Measurements from ENCODE around the gene PARP4.
"Not testable (repeated sequence)": the region's sequence is repeated elsewhere in the genome, so short reads cannot be mapped to it uniquely, and the experiment has no call there.

Gene PARP4

DNA sequence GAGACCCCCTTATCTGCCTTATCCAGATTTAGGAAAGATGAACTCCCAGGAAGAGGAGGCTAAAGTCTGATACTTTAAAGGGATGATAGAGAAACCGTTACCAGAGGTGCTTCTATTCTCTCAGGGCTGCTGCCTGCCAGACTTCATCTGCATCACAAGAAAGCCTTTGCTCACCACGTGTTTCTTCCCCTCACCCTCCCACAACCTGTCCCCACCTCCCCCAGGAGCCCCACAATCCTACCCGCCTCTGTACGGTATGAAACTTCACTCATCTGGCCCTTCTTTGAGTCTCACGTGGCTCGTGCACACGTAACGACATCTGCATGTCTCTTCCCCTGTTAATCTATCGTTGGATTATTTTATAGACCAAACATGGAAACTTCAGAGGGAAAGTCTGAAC lies 67.7 kb downstream of the PARP4 start:
- DNase-seq (ENCODE audit: low read depth), result not testable (repeated sequence)

DNA sequence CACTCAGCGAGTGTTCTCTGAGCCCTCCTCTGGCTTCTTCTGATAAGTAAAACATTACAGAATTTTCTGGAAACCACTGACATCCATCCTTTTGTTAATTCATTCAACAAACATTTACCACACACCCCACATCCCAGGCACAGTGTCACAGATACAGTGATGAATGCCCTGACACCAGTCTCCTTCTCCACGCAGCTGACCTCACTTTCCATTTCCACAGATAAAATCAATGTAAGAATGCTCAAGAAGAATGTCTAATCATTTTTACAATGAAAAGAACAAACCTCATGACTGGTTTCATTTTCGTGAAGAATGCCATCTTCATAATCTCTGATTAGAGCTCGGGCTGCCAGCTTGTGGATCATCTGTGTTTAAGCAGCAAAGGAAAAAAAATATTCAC lies 69.2 kb downstream of the PARP4 start:
- no peak for DNase-seq (ENCODE audit: low read depth)

DNA sequence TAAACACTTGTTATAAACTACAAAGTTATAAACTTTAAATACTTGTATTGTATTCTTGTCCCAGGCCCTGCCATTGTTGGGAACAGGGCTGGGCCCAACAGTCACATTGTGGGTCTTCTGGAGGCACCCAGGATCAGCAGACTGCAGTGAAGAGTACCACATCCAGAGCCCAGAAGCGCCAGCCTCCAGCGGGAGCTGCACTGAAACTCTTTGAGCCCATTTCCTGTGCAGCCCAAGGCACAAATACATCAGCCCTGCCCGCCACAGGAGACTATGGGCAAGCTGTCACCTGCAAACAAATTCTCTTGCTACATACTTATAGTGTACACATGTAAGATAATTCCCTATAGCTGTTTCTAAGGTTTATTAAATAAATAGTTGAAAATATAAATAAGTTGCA lies 86.5 kb downstream of the PARP4 start:
- DNase-seq (ENCODE audit: low read depth), result not testable (repeated sequence)

DNA sequence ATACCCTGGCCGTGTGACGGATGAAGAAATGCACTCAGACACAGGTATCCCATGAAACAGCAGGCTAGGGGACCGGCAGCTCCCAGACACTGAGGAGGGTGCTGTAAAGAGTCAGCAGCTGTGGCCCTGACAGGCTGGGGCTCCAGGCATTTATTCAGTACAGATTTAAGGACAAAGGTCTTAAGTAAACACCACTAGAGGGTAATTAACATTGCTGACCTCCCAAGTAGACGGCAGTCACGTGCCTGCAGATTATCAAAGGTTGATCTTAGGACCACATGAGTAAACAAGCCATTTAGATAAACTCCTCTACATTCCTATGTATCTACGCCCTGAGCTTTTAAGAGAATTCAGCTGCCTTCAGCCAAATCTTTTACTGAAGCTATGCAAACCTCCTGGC lies 92.9 kb downstream of the PARP4 start:
- not testable (repeated sequence) for DNase-seq (ENCODE audit: low read depth)

DNA sequence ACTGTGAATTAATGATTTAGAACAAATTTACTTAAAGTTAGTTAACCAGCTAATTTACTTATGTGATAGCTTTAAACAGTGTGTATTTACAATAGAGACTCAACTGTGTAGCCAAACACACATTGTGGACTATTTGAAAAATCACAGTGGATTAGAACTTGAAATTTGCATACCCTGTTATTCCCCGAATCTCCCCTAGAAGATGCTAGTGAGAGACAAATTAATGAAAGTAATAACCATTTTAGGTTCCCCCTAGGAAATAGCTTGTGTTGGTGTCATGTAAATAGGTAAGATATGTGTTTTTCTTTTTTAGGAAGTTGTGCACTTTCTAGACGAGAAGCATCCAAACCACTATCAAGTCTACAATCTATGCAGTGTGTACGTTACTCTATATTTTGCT lies 104.7 kb downstream of the PARP4 start:
- no peak for DNase-seq (ENCODE audit: low read depth)

DNA sequence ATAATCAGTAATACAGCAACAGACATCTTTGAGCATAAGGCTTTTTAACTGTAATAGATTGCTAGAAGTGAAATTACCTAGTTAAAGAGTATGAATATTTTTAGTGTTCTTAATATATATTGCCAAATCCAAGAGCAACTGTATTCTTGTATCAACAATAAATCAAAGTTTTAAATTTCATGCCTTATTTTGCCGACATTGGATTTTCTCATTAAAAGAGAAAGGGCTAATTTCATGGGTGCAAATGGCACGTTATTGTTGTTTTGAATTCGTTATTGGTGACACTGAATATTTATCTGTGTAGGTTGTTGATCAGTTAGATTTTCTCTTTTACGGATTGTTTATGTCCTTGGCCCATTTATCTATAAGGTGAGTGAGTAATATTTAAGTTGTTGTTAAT lies 106.1 kb downstream of the PARP4 start:
- no peak for DNase-seq (ENCODE audit: low read depth)

DNA sequence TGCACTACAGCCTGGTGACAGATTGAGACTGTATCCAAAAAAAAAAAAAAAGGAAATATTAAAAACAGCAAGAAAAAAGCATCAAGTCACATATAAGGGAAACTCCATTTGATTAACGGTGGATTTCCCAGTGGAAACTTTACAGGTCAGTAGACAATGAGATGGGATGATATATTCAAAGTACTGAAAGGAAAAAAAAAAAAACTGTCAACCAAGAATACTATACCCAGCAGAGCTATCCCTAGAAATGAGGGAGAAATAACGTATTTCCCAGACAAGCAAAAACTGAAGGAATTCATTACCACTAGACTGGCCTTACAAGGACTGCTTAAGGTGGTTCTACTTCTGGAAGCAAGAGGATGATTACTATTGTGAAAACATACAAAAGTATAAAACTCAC lies 115.8 kb downstream of the PARP4 start:
- no peak for DNase-seq (ENCODE audit: low read depth)

DNA sequence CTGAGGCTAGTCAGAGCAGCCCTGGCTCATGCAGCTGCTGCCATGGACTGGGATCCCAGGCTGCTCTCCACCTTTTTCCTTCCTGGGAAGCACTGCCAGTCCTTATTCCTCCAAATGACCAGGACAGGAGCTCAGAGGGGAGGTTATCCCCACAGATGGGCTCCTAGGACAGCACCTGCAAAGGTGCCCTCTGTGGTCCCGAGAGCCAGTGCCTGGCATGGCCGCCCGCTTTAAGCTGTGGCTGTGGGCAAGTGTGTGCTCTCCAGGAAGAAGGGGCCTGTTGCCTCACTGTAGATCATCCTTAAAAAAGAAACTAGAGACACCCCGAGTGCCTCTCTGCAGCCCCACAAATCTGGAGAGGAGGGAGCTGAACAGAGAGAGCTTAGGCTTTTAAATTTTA lies 119.6 kb downstream of the PARP4 start:
- DNase-seq (ENCODE audit: low read depth), result no peak

DNA sequence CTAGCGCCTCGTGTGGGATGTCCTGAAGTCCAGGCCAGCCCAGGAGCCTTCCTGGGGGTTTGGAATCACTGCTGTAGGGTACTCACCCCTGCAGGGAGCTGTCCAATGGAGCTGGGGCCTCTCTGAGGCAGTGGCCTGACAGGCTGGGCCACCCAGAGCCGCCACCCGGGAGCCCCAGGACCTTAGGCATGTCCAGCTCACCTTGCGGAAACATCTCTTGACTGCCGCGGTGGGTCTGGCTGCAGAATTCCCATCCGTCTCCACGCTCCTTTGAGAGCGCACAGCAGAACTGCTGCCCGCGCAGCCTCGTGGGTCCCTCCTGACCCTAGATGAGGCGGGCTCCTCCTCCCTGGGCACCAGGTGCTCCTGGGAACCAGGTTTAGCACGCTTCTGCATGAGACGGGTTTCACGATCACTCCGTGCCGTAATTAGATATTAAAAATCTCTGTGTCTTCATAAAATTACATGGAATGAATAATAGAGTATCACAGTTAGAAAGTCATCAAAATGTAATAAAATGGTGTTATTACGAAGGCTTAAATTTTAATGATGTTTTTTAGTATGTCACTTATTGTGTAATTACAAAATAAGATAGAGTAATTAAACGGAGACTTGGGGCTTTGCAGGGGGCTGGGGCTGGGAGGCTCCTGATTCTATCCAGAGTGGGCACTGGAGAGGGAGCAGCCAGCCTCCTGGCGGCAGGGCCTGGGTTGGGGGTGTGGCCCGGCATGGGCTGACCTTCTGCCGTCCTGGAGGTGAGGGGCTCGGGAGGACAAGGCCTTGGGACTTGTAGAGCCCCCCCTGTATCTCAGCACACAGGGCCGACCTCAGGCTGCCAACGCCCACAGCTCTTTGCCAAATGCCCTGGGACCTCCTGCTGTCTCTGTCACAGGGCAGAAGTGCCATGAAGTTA lies 120.6 kb downstream of the PARP4 start:
- not testable (repeated sequence) for DNase-seq (ENCODE audit: low read depth)

DNA sequence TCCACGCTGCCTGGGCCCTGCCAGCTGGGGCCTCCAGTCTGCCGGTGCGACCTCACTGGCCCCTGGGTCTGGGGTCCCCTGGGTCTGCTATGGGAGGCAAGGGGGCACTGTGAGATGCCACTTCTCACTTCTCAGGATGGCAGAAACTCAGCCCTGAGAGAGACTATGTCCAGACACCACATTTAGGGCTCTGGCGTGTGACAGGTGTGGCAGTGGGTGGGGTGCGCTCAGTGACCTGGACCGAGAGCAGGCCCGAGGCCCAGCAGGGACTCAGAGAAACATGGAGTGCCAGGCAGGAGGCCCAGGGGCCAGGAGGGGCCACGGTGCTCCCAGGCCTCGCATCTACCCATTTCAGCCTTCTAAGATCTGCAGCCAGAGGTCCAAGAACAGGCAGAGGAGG lies 121.8 kb downstream of the PARP4 start:
- DNase-seq (ENCODE audit: low read depth), result not testable (repeated sequence)

DNA sequence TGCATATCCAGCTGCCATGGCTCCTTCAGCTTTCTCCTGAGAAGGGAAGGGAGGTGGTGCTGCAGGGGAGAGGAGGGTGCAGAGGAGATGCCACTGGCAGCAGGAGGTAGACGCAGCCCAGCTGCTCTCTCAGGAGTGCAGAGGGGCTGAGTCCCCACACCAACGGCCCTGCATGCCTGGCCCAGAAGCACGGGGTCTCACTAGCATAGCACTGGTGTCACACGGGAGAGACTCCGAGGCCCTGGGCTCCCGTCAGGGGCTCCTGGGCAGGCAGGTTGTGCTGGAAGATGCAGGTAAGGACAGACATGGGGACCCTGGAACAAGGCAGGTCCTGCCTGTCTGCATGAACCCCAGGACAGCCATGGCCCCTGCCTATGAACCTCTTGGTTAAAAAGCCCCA lies 123.1 kb downstream of the PARP4 start:
- no peak for DNase-seq (ENCODE audit: low read depth)

DNA sequence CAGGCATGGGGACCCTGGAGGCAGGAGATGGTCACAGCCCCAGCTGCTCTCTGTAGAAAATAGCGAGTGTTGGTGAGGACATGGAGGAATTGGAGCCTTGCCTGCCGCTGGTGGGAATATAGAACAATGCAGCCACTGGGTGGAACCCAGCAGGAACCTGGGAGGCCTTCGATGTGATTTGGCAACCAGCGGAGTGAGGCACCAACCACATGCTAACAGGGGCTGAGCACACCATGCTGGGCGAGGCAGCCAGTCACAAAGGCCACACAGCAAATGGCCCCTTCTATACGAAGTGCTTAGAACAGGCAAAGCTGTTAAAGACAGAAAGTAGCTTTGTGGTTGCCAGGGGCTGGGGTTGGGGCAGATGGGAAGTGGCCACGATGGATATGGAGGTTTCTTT lies 123.8 kb downstream of the PARP4 start:
- DNase-seq (ENCODE audit: low read depth), result not testable (repeated sequence)

DNA sequence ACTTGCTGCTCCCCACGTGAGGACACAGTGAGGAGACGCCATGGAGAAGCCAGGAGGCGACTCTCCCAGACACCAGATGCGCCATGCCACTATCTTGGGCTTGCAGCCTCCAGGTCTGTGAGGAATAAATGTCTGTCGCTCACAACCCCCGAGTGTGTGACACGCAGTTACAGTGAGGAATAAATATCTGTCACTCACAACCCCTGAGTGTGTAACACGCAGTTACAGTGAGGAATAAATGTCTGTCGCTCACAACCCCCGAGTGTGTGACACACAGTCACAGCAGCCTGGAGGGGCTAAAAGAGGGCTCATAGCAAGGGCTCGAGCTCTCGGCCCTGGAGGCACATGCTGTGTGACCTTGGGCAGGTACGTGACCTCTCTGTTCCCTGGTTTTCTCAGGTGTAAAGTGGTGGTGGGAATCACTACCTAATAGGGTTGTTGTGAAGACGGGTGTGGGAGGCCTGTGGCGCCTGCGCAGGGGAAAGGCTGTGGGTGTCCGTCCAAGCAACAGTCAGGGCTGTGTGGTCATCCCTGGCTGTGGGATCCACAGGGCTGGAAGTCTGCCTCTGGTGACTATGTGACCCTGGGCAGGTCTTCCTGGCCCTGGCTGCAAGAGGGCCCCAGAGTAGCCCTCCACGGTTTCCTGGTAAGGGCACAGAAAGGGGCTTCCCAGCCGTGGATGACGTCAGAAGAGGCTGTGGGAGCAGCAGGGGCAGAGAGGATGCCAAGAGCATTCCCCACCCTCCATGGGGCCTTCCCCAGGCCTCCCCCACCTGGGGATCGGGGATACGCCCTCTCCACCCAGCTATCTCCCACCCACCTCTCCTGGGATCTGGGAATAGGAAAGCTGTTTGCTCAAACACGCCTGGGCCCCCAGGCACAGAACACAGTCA lies 125.5 kb downstream of the PARP4 start:
- no peak for DNase-seq (ENCODE audit: low read depth)

DNA sequence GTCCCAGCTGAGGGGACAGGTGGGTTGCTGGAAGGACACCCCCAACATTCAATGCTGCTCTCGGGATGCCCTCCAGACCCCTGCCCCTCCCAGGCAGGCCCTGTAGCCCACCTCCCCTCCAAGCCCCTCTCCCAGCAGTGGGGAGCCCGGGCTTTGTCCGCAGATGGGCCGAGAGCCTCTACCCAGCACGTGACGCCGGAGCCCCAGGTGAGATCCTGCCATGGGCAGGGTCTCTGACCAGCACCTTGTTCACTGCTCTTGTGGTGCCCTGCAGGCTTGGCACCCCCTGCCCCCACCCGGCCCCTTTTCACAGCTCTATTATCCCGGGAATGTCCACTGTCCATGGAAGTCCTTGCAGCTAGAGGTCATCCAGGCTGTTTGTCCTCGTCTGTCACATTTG lies 126.7 kb downstream of the PARP4 start:
- no peak for DNase-seq (ENCODE audit: low read depth)

DNA sequence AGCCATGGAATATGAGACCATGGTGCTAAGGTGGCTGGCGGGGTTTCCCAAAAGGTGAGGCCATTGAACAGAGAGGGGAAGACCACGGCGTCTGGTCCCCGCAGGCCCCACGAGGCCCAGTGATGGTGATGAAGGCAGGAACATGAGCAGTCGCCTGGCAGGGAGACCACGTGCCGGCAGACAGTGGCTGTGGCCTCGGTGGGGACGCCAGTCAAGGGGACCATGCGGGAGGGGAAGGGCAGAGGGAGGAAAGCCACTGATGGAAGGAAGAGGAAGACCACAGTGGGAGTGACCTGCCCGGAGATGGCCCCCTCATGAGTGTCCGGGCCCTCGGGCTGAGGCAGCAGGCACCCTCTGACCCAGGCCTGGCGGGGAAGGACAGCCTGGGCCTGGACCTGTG lies 127.6 kb downstream of the PARP4 start:
- not testable (repeated sequence) for DNase-seq (ENCODE audit: low read depth)

DNA sequence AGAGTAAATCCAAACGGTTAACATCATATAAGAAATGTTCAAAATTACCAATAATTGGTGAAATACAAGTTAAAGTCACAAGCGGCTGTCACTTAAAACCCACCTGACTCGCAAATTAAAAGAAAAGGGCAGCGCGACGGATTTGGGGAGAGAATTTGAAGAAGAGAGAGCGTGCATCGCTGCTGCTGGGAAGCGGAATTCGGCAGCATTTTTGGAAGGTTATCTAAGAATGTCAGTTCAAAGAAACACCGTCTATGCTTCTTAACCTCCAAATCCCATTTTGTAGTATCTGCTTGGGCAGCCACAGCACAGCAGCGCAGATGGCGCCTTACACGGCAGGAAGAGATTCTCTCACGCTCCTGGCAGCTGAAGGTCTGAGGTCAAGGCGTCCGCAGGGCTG lies 128.5 kb downstream of the PARP4 start:
- DNase-seq (ENCODE audit: low read depth), result not testable (repeated sequence)

DNA sequence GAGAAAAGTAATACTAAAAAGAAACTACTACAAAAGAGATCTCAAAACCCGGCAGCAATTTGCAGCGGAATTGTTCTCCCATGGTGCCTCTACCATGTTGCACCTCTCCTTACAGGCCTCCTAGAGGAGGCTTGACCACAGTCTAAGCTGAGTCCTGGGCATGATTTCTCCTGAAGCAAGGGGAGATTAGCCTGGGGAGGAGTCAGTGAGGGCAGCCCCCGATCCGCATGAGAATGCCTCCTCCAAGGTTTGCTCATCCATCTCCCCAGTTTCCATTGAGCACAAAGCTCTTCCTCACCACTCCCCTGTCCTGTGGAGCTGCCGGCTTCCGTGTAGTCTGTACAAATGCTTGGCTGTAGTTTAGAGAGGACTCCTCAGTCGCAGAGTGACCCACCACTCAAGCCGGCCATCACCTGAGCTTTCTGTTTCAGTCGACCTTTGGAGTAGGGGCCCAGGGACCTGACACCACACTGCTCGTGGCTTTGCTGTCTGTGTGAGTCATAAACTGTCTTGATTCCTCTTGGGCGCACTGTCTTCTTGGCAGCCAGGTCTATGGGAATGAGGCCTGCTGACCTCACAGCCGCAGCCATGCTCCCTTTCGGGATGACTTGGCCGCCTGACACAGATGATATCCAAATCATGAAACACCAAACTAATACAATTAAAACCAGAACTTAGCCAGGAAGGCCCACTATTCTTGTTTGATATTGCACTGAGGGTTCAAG lies 130.9 kb downstream of the PARP4 start:
- DNase-seq (ENCODE audit: low read depth), result no peak

DNA sequence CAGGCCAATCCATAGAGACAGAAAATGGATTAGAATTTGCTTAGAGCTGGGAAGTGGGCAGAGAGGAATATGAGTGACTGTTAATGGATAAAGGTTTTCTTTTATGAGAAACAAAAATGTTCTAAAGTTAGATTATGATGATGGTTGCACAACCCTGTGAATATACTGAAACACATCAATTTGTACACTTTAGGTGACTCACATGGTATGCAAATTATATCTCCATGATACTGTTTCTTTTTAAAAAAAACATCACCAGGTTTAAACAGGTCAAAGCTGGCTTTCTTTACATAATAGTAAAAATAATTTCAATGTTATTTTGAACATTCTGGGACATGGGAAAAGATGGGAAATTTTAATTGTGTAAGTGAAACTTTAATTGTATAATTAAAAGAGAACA lies 131.7 kb downstream of the PARP4 start:
- DNase-seq (ENCODE audit: low read depth), result not testable (repeated sequence)

DNA sequence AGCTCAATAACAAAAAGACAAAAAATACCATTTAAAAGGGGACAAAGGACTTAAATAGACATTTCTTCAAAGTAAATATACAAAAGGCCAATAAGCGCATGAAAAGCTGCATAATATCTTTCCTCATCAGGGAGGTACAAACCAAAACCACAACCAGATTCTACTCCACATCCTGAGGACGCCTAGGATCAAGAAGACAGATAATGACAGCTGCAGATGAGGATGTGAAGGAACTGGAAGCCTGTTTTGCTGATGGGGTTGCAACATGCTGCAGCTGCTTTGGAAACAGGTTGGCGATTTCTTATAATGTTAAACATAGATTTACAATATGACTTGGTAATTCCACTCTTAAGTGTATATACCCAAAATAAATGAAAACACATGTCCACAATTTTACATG lies 132.4 kb downstream of the PARP4 start:
- not testable (repeated sequence) for DNase-seq (ENCODE audit: low read depth)

DNA sequence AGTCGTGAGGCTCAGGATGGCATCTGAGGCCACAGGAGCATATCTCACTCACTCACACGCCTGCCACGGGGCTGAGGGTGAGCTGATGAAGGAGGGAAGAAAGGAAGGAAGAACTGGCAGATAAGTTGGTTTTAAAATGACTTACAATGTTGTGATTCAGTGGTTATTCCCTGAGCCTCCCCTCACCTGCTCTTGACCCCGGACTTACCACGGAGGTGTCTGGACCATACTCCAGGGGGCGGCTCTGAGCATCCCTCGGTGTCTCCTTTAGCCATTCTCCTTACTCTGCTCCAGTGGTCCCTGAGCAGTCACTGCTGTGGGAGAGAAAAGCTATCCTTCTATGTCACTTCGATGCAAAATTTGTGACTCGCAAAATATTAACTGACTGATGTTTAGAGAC lies 141.3 kb downstream of the PARP4 start:
- not testable (repeated sequence) for DNase-seq (ENCODE audit: low read depth)
